ENCODE measurements around the gene MICA. TPM values are rescaled to one million over a fixed set of nuclear protein-coding genes. Genes with fewer than 3 reads are reported as not detected.

Gene MICA
- total and polyA plus RNA-seq, 8 donors: 2.0 to 13.6 (median 11.8) TPM

DNA sequence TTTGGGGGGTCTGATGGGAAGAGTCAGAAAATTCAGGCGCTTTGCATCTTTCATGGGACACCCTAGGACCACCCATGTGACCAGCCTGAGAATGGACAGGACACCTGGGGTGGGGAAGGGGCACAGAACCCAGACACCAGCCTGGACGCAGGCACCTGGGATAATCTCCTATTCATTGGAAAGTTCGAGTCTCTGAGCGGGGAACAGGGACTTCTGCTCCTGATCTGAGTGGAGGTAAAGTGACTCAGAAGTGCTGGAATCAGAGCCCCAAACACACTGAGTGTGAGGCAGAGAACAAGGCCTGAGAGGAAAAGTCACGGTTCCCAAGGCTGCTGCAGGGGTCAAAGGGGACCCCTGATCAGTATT, 47.8 kb upstream of the MICA start:
- peak overlapping the region; percentile 58 to 77 (median 61) for H3K4me3 ChIP-seq
- H3K4me1 ChIP-seq: peaks cover 6 to 29% (median 16%) of the 10 kb centered on the region in 4 donors
- TF ChIP-seq, protein P1, sequence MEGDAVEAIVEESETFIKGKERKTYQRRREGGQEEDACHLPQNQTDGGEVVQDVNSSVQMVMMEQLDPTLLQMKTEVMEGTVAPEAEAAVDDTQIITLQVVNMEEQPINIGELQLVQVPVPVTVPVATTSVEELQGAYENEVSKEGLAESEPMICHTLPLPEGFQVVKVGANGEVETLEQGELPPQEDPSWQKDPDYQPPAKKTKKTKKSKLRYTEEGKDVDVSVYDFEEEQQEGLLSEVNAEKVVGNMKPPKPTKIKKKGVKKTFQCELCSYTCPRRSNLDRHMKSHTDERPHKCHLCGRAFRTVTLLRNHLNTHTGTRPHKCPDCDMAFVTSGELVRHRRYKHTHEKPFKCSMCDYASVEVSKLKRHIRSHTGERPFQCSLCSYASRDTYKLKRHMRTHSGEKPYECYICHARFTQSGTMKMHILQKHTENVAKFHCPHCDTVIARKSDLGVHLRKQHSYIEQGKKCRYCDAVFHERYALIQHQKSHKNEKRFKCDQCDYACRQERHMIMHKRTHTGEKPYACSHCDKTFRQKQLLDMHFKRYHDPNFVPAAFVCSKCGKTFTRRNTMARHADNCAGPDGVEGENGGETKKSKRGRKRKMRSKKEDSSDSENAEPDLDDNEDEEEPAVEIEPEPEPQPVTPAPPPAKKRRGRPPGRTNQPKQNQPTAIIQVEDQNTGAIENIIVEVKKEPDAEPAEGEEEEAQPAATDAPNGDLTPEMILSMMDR (IDR thresholded peaks at IDR 0.05): no peak
- no peak for TF ChIP-seq POLR2AphosphoS5 (IDR thresholded peaks at IDR 0.05)
- no peak for TF ChIP-seq EP300 (IDR thresholded peaks at IDR 0.05)
- no peak for TF ChIP-seq POLR2A (IDR thresholded peaks at IDR 0.05)
- intact Hi-C loops (cut with DNase I; ENCODE audit: low total_unique reads): no loop called here
- peaks cover 6 to 27% (median 22%) of the 10 kb centered on the region in 4 donors for H3K36me3 ChIP-seq
- no peak for DNase-seq
- no peaks in the 10 kb centered on the region for H3K27me3 ChIP-seq
- peak overlapping the region in 2 of 5 donors; percentile 85 to 87 for H3K27ac ChIP-seq
- no peaks in the 10 kb centered on the region for H3K9me3 ChIP-seq
- 52 to 67% (median 60%) methylated on average over 5 of the region's 5 CpGs for WGBS, 5 donors

- DNase-seq: peak; percentile 49 to 74
- TF ChIP-seq, protein P1 (IDR thresholded peaks at IDR 0.05): no peak
- no peak for TF ChIP-seq POLR2AphosphoS5 (IDR thresholded peaks at IDR 0.05)
- TF ChIP-seq POLR2A (IDR thresholded peaks at IDR 0.05): no peak
- no peak for TF ChIP-seq EP300 (IDR thresholded peaks at IDR 0.05)
- peaks cover 6 to 29% (median 16%) of the 10 kb centered on the region in 4 donors for H3K4me1 ChIP-seq
- no peaks in the 10 kb centered on the region for H3K27me3 ChIP-seq
- H3K27ac ChIP-seq: peak overlapping the region; percentile 75 to 94 (median 87)
- peak overlapping the region; percentile 58 to 77 (median 61) for H3K4me3 ChIP-seq
- 0 to 2% (median 1%) methylated on average over 26 to 72 of the region's 83 CpGs for WGBS, 5 donors
- H3K36me3 ChIP-seq: peaks cover 6 to 27% (median 22%) of the 10 kb centered on the region in 4 donors
- H3K9me3 ChIP-seq: no peaks in the 10 kb centered on the region
- intact Hi-C loops (cut with DNase I; ENCODE audit: low total_unique reads): no loop called here
These were observed 47.0 kb upstream of the MICA start for GRCh38 chr6:31356216-31356945.

DNA sequence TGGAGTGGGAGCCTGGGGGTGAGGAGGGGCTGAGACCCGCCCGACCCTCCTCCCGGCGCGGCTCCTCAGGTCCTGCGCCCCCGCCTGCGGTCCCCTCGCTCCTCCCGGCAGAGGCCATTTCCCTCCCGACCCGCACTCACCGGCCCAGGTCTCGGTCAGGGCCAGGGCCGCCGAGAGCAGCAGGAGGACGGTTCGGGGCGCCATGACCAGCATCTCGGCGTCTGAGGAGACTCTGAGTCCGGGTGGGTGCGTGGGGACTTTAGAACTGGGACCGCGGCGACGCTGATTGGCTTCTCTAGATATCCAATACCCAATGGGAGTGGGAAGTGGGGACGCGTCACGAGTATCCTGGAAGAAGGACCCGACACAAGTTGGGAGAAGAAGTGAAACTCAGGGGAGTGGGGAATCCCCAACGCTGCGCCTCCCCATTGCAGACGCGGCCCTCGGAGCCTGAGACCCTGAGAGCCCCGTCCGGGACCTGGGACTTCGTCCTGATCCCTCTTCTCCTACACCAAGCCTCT, 46.4 kb upstream of the MICA start, which contains the start of gene HLA-B:
Gene HLA-B (minus strand): TSS at position 234 of the 521 bp plus-strand sequence. CDS start 21 bp downstream, at position 213.
- Histone ChIP-seq H3K9me3 (no peaks in the 10 kb centered on the region), H3K4me1 (peaks cover 6 to 29% (median 16%) of the 10 kb centered on the region in 4 donors), H3K36me3 (peaks cover 6 to 27% (median 22%) of the 10 kb centered on the region in 4 donors), H3K27me3 (no peaks in the 10 kb centered on the region), H3K27ac (peak within 1 kb of the TSS; percentile 75 to 94 (median 87)), H3K4me3 (peak within 1 kb of the TSS; percentile 58 to 77 (median 61))
- peak; percentile 87 to 94 for DNase-seq
- WGBS, 5 donors: 0 to 1% (median 0%) methylated on average over 17 to 39 of the region's 39 CpGs
- TF ChIP-seq POLR2A (IDR thresholded peaks at IDR 0.05) (peak in 1 of 4 donors; percentile 90), POLR2AphosphoS5 (IDR thresholded peaks at IDR 0.05) (peak in 1 of 3 donors; percentile 95)
- TF ChIP-seq, protein P1 (IDR thresholded peaks at IDR 0.05): no peak
- intact Hi-C loops (cut with DNase I; ENCODE audit: low total_unique reads): no loop called here

GRCh38 chr6:31357886-31358285, 45.5 kb upstream of the MICA start:
- intact Hi-C loops (cut with DNase I; ENCODE audit: low total_unique reads): no loop called here
- 27 to 44% (median 34%) methylated on average over 6 of the region's 6 CpGs for WGBS, 5 donors

More at GRCh38 chr6:31357886-31358285, 45.5 kb upstream of the MICA start:
- Histone ChIP-seq H3K4me3 (peak overlapping the region in 3 of 4 donors; percentile 19 to 77 (median 58)), H3K9me3 (no peaks in the 10 kb centered on the region), H3K27ac (peak overlapping the region in 2 of 5 donors; percentile 90 to 94), H3K27me3 (peaks cover 0 to 5% (median 0%) of the 10 kb centered on the region in 3 donors), H3K36me3 (peaks cover 6 to 27% (median 22%) of the 10 kb centered on the region in 4 donors), H3K4me1 (peaks cover 6 to 29% (median 16%) of the 10 kb centered on the region in 4 donors)
- TF ChIP-seq POLR2A (IDR thresholded peaks at IDR 0.05) (no peak), EP300 (IDR thresholded peaks at IDR 0.05) (no peak), POLR2AphosphoS5 (IDR thresholded peaks at IDR 0.05) (no peak)
- TF ChIP-seq, protein P1 (IDR thresholded peaks at IDR 0.05): no peak
- no peak for DNase-seq
